Cortex of kidney (tissue), 1 donor: ENCODE data around the gene NANOG.
"Not testable (repeated sequence)": the region's sequence is repeated elsewhere in the genome, so short reads cannot be mapped to it uniquely, and the experiment has no call there.

Experiments used
- DNase-seq: peaks from one replicate; lab custom pipeline; 2025; lab: John Stamatoyannopoulos, UW

Gene NANOG

GRCh38 chr12:7801460-7801859 is 12.3 kb downstream of the NANOG start:
- DNase-seq: no peak

- not testable (repeated sequence) for DNase-seq
These were observed 17.1 kb downstream of the NANOG start for GRCh38 chr12:7806319-7806718.

- DNase-seq: no peak
These were observed 17.8 kb downstream of the NANOG start for GRCh38 chr12:7806863-7807487.

- not testable (repeated sequence) for DNase-seq
These were observed 36.6 kb downstream of the NANOG start for GRCh38 chr12:7825754-7826153.

GRCh38 chr12:7829737-7830136 is 40.5 kb downstream of the NANOG start:
- DNase-seq: not testable (repeated sequence)

GRCh38 chr12:7832059-7832696 is 43.0 kb downstream of the NANOG start:
- DNase-seq: no peak

- DNase-seq: not testable (repeated sequence)
These were observed 44.0 kb downstream of the NANOG start for GRCh38 chr12:7833201-7833600.

- no peak for DNase-seq
These were observed 44.6 kb downstream of the NANOG start for GRCh38 chr12:7833831-7834230.

- no peak for DNase-seq
These were observed 45.5 kb downstream of the NANOG start for GRCh38 chr12:7834701-7835100.

- DNase-seq: no peak
These were observed 45.9 kb downstream of the NANOG start for GRCh38 chr12:7835116-7835515.

GRCh38 chr12:7835766-7836165 is 46.6 kb downstream of the NANOG start:
- no peak for DNase-seq

GRCh38 chr12:7837366-7837765 is 48.2 kb downstream of the NANOG start:
- DNase-seq: no peak

GRCh38 chr12:7839226-7839625 is 50.0 kb downstream of the NANOG start:
- not testable (repeated sequence) for DNase-seq

GRCh38 chr12:7839848-7840247 is 50.6 kb downstream of the NANOG start:
- DNase-seq: not testable (repeated sequence)

- not testable (repeated sequence) for DNase-seq
These were observed 53.2 kb downstream of the NANOG start for GRCh38 chr12:7842444-7842843.

GRCh38 chr12:7843149-7843548 is 53.9 kb downstream of the NANOG start:
- not testable (repeated sequence) for DNase-seq

GRCh38 chr12:7843583-7843982 is 54.4 kb downstream of the NANOG start:
- DNase-seq: not testable (repeated sequence)

- DNase-seq: no peak
These were observed 54.9 kb downstream of the NANOG start for GRCh38 chr12:7844116-7844515.

GRCh38 chr12:7847226-7848097 is 58.3 kb downstream of the NANOG start:
- not testable (repeated sequence) for DNase-seq

GRCh38 chr12:7848098-7848422 is 58.9 kb downstream of the NANOG start:
- not testable (repeated sequence) for DNase-seq
